HG02610 (cell line): ENCODE results near the gene C1orf167.

ENCODE experiments used
- ATAC-seq: cut with Tn5 transposase; IDR thresholded peaks from one replicate; pipeline ENCODE4 v1.9.1; 2021; ENCODE audit warnings: mild to moderate bottlenecking, moderate library complexity; ENCODE audit not compliant: unreplicated experiment

C1orf167 gene

DNA sequence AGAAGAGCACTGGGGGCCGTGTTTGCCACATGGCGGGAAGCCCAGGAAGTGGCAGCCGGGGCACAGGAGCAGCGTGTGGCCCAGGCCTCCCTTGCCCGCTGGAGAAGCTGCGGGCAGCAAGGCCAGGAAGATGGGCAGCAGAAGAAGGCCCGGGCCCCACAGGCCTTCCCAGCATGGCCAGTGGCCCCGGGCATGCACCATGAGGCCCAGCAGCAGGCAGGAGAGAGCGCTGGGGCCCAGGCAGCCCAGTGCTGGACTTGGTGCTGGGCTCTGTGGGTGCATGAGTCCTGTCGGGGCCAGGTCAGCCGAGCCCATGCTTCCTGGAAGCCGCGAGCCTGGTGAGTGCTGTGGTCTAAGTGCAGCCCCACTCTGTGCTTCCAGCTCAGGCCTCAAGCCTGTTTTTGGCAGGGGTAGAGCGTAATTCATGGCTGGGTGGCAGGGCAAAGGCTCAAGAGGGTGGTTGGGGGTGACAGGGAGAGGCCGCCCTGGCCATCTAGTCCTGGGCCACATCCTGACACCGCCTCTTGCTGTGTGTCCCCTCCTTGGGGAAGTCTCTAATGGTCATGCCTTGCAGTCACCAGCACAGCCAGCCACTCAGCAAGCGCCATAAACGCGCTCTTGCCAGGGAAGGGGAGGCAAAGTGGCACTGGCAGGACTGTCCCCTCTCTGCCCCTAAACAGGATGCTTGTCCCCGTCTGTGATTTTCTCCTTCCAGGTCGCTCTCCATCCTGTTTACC, 22.4 kb downstream of the C1orf167 start:
- no peak for ATAC-seq

DNA sequence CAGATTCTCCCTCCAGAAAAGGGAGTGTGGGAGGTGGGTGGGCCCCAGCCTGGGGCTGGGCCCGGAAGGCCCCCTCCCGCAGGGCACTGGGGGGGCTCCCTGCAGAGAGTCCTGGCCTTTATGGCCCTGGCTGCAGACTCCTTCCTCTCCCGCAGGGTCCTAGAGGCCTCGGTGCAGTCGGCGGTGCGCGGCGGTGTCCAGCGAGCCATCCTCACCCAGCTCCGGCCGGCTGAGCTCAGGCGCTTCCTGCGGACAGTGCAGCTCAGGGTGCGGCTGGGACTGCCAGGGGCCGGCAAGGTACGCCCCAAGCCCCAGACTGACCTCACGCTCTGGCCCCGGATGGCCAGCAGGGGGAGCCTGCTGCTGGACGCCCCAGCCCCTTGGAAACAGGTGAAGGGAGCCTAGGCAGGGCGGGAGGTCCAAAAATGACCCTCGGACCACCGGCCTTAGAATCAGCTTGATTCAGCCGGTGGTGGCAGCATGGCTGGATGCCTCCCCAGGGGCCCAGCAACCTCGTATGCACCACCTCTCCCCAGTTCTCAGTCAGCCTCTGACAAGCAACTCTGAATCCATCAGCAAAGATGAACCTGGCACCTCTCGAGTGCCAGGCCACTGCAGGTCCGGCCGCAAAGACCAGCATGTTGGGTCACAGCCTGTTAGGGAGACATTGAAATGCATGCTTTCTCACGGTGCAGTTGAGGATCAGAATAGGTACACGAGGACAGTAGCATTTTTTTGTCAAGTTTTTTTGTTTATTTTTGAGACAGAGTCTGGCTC, 23.2 kb downstream of the C1orf167 start:
- ATAC-seq, result no peak

DNA sequence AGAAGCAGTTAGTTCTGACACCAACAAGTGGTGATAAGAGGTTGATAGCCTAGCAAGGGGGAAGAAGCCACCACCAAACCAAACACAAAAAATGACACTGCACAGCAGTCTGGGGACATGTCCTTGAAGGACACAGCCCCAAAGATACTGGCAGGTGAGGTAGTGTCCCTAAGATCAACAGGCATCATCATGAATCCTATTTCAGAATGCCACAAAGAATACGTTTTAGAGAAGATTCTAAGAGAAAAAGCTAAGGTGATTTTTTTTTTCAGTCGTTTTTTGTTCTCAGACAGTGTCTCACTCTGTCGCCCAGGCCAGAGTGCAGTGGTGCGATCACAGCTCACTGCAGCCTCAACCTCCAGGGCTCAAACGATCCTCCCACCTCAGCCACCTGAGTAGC, 24.2 kb downstream of the C1orf167 start:
- no peak for ATAC-seq

DNA sequence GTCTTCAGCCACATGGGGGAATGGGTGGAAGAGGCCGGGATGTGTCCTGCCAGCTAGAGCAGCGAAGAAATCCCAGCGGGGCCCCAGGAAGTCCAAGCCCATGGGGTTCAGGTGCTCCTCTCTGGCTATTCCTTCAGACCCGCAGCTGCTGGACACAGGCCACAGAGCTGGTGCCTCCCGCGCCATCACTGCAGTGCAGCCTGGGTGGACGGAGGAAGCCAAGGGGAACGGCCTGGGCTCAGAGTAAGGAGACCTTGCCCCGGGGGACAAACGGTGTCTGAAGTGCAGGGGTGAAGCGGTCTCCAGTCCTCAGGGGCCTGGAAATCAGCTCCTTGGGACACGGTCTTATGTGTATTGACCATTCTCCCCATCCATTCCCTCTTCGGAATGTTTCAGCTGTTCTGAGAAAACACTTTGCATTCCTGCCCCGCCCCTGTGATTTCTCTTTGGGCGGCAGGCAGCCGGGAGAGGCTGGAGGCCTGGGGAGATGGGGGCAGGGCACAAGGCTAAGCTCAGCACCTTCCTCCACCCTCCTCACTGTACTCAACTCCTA, 25.3 kb downstream of the C1orf167 start:
- ATAC-seq, result no peak

DNA sequence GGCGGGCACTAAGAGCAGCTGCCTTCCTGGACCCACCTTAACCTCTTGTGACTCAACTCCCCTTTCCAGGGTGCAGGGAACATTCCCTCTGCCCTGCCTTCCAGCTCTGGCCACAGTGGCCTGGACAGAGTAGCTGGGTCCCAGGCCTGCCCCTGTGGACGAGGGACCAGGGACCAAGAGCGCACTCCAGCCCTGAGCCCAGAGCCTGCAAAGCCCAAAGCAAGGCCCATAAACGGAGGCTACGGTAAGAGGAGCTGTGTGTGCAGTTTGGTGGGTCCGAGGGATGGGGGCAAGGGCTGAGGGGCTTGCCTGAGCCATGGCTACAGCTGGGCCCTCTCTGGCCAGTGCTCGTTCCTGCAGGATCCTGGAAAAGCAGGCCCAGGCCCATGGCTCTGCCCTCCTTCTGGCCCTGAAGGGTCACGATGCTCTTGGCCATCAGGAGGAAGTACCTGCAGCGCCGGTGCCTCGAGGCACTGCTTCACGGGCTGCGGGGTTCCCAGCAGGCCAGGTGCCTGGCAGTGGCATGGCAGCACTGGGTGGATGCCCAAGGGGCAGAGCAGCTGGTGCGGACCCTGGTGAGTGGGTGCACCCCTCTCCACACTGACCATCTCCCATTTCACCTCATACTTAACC, 25.9 kb downstream of the C1orf167 start:
- ATAC-seq, result no peak

DNA sequence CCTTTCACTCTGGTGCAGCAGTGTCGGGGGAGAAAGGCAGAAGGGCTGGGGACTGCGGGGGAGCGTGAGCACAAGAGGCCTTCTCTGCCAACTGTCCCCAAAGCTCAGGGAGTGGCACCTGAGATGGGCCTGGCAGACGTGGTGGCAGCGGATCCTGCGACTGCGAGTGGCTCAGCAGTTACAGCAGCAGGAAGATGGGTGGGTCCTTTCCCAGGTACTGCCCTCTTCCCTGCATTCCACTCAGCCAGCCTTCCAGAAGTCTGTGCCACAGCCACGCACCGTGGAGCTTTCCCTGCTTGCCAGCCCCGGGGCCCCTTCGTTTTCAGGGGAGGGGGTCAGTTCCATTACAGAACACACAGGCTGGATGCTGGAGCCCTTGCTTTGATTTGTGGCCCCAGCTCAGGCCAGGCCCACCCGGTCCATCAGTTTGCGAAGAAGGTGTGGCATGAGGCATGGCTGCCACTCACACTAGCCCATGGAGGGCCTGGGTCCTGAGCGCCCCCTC, 26.6 kb downstream of the C1orf167 start:
- ATAC-seq, result no peak

DNA sequence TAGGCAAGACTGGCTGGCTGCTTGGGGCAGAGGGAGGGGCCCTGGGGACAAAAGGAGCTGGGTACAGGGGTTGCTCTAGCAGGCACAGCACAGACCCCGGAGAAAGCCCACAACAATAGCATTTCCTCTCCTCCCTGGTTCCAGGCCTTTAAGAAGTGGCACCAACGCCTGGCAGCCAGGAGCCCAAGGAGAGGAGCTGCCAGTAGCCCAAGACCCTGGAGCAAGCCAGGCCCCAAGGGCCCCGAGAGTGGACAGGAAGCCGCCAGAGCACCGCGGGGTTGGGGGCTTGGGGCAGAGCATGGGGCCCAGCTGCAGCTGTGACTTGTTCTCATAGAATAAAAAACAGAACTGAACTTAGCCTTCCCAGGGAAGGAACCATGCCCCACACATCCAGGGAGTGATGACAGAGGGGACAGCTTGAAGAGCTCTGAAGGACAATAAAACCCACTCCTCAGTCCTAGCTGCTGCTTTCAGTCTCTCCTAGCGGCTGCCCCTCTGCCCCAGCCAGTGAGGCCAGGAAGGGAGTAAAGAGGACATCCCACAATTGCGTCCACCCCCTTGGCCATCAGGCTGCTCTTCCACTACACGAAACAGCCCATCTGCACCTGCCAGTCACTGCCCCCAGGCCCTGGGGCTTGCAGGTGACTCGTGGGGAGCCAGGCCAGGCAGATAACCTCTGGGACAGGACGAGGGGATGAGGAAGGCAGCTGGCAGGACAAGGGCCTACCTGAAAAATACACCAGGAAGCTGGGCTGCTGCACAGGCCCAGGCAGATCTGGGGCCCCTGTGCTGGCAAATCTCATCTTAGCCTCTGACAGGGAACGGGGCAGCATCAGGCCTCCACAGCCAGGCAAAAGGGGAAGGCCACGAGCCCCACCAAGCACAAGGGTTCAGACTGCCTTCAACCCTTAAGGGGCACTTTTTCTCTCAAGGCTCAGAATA, 27.4 kb downstream of the C1orf167 start:
- no peak for ATAC-seq

DNA sequence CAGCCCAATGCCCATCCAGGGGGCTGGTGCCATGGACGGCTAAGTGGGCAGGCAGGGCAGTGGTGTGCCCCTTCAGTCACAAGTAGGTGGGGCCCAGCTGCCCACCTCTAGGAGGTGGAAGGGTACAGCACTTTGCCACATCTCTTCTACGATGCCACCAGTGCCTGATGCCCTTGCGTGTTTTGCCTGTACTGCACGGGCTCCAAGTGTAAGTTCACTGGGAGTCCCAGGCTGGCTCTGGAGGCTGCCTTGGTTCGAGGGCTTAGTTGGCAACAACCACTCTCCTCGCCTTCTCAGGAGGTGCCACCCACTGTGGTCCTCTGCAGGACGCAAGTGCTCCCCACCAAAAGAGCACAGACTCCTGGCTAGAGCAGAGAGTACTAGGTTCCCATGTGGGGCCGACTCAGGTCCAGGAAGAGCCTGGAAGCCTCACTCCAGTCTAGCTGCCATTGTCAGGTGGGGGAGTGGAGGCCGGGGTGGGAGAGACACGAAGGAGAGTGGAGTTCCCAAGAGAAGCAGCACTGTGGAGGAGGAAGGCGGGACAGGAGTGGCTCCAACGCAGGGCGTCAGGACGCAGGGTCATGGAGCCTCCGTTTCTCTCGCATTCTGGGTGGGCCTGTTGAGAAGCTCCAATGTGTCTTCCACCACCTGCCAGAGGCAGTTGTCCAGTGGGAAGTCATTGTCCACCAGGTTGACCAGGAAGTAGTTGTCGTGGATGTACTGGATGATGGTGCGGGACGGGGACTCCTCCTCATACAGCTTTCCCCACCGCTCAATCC, 28.3 kb downstream of the C1orf167 start:
- ATAC-seq, result no peak

DNA sequence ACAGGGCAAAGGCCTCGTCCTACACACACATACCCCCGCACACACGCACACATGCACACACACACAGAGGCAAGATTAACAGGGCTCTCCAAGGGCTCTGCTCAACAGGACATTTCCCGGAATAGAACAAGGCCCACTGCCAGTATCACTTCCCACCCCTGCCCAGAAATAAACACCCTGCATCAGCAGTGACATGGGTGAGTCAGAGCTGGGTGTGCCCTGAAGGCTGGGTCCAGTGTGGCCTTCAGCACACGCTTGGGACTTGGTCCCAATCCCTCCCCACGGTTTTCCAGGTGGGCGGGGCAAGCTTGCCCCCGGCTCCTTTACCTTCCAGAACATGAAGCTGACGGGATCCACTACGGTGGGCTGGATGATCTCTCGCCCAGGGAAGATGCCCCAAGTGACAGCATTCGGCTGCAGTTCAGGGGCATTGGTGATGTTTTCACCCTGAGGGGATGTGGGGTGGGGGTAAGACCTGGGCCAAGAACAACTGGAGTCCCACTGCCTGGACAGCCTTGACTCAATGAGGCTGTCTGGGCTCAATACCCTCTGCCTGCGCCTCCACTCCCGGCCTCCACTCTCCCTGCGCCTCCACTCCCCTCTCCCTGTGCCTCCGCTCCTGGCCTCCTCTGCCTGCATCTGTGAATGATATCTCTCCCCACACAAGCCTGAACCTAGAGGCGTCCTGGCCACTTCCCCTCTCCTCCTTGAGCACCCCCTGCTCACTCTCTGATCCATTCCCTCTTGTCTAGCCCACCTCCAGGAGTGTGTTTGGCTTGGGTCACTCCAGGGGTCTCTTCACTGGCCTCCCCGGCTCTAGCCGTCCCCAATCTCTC, 29.1 kb downstream of the C1orf167 start:
- no peak for ATAC-seq

DNA sequence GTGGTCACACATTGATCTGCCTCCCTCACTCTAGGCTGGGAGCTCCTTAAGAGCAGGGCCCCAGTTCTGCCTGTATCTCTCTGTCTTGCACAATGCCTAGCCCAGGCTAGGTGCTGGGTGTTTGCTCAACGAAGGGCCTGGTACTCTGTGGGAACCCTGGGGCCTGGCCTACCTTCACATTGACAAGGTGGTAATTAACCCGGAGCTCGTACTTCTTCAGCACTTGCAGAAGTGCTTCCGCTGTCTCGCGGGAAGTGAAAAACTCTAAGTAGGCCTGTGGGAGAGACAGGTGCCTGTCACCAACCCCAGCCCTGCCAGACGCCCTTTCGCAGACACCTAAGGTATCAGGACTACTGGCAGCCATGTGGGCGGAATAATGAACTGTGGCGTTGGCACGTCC, 30.1 kb downstream of the C1orf167 start:
- ATAC-seq, result no peak

DNA sequence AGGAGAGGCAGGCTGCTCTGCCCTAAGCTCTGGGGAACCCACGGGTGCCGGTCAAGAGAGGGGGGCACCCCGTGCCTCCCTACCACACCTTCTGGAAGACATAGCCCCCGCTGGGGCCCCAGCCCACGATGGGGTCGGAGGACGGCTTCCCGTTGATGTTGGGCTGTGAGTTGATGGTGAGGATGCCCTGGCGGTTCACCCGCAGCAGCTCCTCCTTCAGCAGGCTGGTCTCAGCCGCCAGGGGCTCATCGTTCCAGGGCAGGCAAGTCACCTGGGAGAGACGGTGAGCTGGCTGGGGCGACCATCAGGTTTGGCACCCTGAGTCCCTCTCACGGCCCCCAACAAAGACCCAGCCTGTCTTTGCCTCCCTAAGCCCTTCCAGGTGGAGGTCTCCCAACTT, 31.8 kb downstream of the C1orf167 start:
- ATAC-seq, result no peak

DNA sequence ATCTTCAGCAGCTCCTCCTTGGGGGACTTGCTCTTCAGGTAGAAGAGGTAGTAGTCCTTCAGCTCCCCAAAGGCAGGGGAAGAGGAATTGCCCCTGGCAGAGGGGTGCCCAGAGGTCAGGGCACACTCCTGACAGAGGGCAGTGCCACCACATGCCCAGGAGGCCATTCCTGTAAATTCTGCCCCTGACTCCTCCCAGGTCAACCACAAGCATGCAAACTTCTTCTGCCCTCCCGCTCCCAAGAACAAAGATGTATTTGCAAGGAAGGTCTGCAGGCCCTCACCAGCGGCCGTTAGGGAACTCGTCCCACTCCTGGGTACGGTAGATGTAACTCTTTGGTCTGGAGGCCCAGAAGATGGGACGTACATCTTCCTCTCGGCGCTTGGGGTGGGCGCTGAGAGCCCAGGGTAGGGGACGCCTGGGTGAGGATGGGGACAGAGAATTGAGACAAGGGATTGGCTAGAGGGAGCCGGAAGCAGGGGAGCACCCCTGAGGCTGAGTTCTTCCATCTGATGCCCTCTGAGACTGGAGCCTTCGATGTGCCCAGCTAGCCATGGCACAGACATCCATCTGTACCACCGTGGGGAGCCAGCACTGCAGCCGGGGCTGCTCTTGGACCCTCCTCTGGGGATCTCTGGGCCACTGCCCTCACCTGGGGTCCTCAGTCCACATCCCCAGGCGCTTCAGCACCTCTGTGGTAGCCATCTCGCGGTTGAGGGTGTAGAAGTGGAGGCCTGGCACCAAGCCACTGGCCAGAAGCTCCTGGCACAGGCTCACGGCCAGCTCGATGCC, 32.6 kb downstream of the C1orf167 start:
- ATAC-seq, result no peak

DNA sequence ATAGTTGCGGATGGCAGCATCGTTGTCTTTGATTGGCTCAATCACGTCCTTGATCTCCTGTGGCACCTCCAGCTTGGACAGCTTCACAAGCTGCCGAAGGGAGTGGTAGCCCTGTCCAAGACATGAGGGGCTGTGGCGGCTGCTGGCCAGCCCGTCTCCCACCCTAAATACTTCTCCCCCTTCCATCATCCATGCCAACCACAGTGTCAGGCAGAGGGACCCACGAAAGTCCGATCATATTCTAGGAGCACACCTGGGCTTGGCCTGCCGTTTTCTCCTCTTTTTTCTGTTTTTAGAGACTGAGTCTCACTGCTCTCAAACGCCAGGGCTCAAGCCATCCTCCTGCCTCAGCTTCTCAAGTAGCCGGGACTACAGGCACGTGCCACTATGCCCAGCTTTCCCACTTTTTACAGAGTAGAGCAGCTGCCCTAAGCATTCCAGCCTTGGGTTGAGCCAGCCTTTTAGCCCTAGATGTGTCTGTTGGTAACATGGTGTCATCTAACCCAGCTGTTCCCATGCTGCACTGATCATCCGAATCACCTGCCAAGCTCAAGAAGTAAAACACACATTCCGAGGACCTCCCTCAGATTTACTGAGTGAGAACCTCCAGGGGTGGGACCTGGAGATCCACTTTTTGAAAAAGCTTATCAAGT, 33.4 kb downstream of the C1orf167 start:
- ATAC-seq, result no peak

DNA sequence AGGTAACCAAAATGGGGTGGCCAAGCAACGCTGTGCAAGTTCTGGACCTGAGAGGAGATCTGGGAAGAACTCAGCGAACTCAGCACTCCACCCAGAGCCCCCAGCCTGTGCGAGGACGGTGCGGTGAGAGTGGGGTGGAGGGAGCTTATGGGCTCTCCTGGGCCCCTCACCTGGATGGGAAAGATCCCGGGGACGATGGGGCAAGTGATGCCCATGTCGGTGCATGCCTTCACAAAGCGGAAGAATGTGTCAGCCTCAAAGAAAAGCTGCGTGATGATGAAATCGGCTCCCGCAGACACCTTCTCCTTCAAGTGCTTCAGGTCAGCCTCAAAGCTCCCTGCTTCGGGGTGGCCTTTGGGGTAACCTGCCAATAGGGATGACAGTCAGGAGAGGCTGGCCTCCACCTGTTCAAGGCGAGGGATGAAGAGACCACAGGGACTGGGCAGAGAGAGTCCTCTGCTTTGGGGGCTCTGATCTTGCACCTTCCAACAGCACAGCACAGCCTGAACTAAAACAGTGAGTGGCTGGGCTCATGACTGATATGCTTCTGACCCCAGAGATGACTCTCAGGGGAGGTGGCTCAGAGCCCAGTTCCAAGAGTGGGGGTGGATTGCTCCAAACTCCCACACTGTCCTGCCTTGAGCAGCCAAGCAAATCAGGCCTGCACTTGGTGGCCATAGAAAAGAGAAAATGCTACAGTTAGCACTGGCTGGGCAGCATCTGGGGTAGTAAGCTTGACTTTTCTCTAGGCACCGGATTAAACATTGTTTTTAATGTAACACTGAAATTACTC, 34.2 kb downstream of the C1orf167 start:
- ATAC-seq, result no peak

DNA sequence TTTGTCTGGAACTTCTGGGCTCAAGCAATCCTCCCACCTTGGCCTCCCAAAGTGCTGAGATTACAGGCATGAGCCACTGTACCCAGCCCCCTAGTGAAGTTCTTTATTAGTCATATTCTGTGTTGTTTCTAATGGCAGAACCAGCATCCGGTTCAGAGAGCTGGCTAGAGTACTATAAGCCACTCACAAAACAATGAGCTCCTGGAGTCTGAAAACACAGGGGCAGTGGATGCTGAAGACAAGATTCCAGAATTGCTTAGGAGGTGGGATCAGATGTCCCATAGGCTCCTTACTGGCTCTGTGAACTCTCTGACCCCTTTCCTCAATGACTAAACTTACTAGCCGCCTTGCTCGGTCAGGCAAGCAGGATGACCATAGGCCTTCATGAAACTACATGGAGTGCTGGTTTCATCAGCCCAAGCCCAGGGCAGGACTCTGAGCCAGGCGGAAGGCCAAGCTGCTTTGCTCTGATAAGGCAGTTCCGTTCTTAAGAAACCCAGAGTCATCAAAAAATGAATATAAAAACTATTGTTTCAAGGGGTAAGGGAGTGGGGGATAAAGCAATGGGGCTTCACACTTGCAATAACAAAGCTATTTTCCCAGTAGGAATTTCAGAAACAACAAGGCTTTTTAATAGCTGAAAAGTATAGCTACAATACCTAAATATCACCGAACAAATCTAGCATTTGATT, 35.7 kb downstream of the C1orf167 start:
- no peak for ATAC-seq

DNA sequence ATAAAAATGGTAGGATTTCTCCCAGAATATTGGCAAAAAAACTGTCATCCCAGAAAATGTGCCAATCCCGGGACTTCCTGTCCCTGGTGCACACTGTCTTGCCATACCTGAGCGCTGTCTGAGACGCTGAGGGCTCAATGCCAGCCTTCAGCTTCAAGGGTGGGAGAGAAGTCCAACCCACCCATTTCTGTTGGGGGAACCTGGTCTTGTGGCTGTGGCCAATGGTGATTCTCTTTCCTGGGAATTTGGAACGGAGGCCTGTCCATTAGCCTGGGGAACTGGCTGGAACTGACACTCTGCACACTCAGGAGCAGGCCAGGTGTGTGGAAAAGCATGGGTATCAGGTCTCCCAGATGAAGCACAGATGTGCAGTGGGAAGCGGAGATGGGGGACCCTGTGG, 37.1 kb downstream of the C1orf167 start:
- ATAC-seq, result no peak
